Uterus (tissue), 2 donors: Measurements from ENCODE around the gene LRRN3.

Experiments used
- POLR2A ChIP-seq, 2 donors: fragments of 450-650 bp; IDR thresholded peaks; one replicate each; pipeline ENCODE4 v1.6.1; 2016; ENCODE audit warnings: antibody characterized with exemption in 2 of 2, mild to moderate bottlenecking in 1 of 2, moderate library complexity in 1 of 2
- TF ChIP-seq, protein P1 (sequence below), 4 experiments: fragments of 200-600 bp in 2 of 4; fragments of 450-650 bp in 2 of 4; sonication (generic) in 2 of 4; IDR thresholded peaks; one replicate each; pipeline ENCODE4 v1.5.1; 2016 to 2019; ENCODE audit warnings: antibody characterized with exemption in 4 of 4, mild to moderate bottlenecking in 2 of 4, moderate library complexity in 1 of 4

- TF ChIP-seq, protein P1, sequence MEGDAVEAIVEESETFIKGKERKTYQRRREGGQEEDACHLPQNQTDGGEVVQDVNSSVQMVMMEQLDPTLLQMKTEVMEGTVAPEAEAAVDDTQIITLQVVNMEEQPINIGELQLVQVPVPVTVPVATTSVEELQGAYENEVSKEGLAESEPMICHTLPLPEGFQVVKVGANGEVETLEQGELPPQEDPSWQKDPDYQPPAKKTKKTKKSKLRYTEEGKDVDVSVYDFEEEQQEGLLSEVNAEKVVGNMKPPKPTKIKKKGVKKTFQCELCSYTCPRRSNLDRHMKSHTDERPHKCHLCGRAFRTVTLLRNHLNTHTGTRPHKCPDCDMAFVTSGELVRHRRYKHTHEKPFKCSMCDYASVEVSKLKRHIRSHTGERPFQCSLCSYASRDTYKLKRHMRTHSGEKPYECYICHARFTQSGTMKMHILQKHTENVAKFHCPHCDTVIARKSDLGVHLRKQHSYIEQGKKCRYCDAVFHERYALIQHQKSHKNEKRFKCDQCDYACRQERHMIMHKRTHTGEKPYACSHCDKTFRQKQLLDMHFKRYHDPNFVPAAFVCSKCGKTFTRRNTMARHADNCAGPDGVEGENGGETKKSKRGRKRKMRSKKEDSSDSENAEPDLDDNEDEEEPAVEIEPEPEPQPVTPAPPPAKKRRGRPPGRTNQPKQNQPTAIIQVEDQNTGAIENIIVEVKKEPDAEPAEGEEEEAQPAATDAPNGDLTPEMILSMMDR (IDR thresholded peaks at IDR 0.05): no peak
- TF ChIP-seq POLR2A (IDR thresholded peaks at IDR 0.05): no peak
These were observed 40.0 kb upstream of the LRRN3 start for GRCh38 chr7:111050875-111051416.
